ELF-1 (cell line): ENCODE results near the gene XRCC6.
A peak's percentile ranks its signal among the peaks of the same experiment; 100 is the strongest.
"Not testable (repeated sequence)": the region's sequence is repeated elsewhere in the genome, so short reads cannot be mapped to it uniquely, and the experiment has no call there.

ENCODE experiments used
- DNase-seq: peaks from one replicate; pipeline ENCODE4 v3.0.0-alpha.2; 2016; ENCODE audit warnings: low read depth, low spot score

XRCC6 gene

GRCh38 chr22:41621099-41621910, at the start of gene XRCC6:
XRCC6 (plus strand) TSS chr22:41621295; CDS start chr22:41622005, 710 bp downstream.
- DNase-seq: peak; percentile 99

GRCh38 chr22:41571786-41572185, 49.3 kb upstream of the XRCC6 start:
- no peak for DNase-seq

- DNase-seq: not testable (repeated sequence)
Observed at GRCh38 chr22:41572305-41572704, 48.8 kb upstream of the XRCC6 start.

- DNase-seq: no peak
Observed at GRCh38 chr22:41573677-41574076, 47.4 kb upstream of the XRCC6 start.

- DNase-seq: no peak
Observed at GRCh38 chr22:41574847-41575381, 46.2 kb upstream of the XRCC6 start.

GRCh38 chr22:41575533-41575932, 45.6 kb upstream of the XRCC6 start:
- no peak for DNase-seq

- DNase-seq: peak; percentile 86
Observed at GRCh38 chr22:41576877-41577276, 44.2 kb upstream of the XRCC6 start.

GRCh38 chr22:41578114-41578513, 43.0 kb upstream of the XRCC6 start:
- DNase-seq: no peak

- DNase-seq: no peak
Observed at GRCh38 chr22:41578818-41579217, 42.3 kb upstream of the XRCC6 start.

- no peak for DNase-seq
Observed at GRCh38 chr22:41579297-41579996, 41.6 kb upstream of the XRCC6 start.

GRCh38 chr22:41579997-41580355, 41.1 kb upstream of the XRCC6 start:
- DNase-seq: no peak

GRCh38 chr22:41582694-41583093, 38.4 kb upstream of the XRCC6 start:
- DNase-seq: peak; percentile 71

GRCh38 chr22:41584881-41585280, 36.2 kb upstream of the XRCC6 start:
- no peak for DNase-seq

- no peak for DNase-seq
Observed at GRCh38 chr22:41585898-41586297, 35.2 kb upstream of the XRCC6 start.

GRCh38 chr22:41587347-41587723, 33.8 kb upstream of the XRCC6 start:
- DNase-seq: no peak

- peak; percentile 100 for DNase-seq
Observed at GRCh38 chr22:41589391-41590241, 31.5 kb upstream of the XRCC6 start, which contains the start of gene PMM1. PMM1 (minus strand) TSS chr22:41589840; CDS start chr22:41589805, 35 bp downstream.

- not testable (repeated sequence) for DNase-seq
Observed at GRCh38 chr22:41593336-41593960, 27.6 kb upstream of the XRCC6 start.

- DNase-seq: no peak
Observed at GRCh38 chr22:41595703-41596102, 25.4 kb upstream of the XRCC6 start.

- peak; percentile 79 for DNase-seq
Observed at GRCh38 chr22:41596776-41597634, 24.1 kb upstream of the XRCC6 start.

GRCh38 chr22:41597635-41597953, 23.5 kb upstream of the XRCC6 start:
- DNase-seq: no peak
